Keratinocyte (primary cell): Measurements from ENCODE around the gene SULF2. TPM values are rescaled to one million over a fixed set of nuclear protein-coding genes. Genes with fewer than 3 reads are reported as not detected.

Experiments used
- DNase-seq: peaks from one replicate; pipeline ENCODE4 v3.0.0-alpha.2; 2011; ENCODE audit warnings: low read depth, missing footprints, low spot score
- FAIRE-seq: peaks from 2 replicates; lab custom pipeline; 2011; peaks lifted over from hg19 to GRCh38; lab: Jason Lieb, UNC
- H2AFZ ChIP-seq: 2 replicates; pipeline ENCODE4 v1.6.0; 2012; ENCODE audit warnings: low read length, control low read depth, inconsistent platforms; ENCODE audit not compliant: control insufficient read depth
- H3K27ac ChIP-seq: 2 replicates; pipeline ENCODE4 v1.5.1; 2011; ENCODE audit warnings: low read length; ENCODE audit not compliant: control insufficient read depth, insufficient read depth
- H3K27me3 ChIP-seq: 3 replicates; pipeline ENCODE4 v1.6.0; 2011; ENCODE audit warnings: low read length; ENCODE audit not compliant: control insufficient read depth, insufficient read depth; ENCODE audit errors: extremely low read depth
- H3K36me3 ChIP-seq, 2 experiments: 2 replicates in 1 of 2; 3 replicates in 1 of 2; pipeline ENCODE4 v1.5.1; 2011; ENCODE audit warnings: low read length in 2 of 2, mild to moderate bottlenecking in 1 of 2; ENCODE audit not compliant: control insufficient read depth in 2 of 2, insufficient read depth in 2 of 2; ENCODE audit errors: extremely low read depth in 1 of 2
- H3K4me1 ChIP-seq: 3 replicates; pipeline ENCODE4 v1.5.1; 2011; ENCODE audit warnings: low read length; ENCODE audit not compliant: control insufficient read depth, insufficient read depth; ENCODE audit errors: extremely low read depth
- H3K4me2 ChIP-seq: 3 replicates; pipeline ENCODE4 v1.6.0; 2011; ENCODE audit warnings: low read depth, low read length; ENCODE audit not compliant: control insufficient read depth, insufficient read depth; ENCODE audit errors: extremely low read depth
- H3K4me3 ChIP-seq, 3 experiments: fragments of 200-600 bp in 1 of 3; sonication (generic) in 1 of 3; 2 replicates in 2 of 3; 3 replicates in 1 of 3; pipeline ENCODE4 v1.5.1; 2011 to 2016; ENCODE audit warnings: low read length in 3 of 3, mild to moderate bottlenecking in 3 of 3, control low read depth in 2 of 3, inconsistent platforms in 1 of 3, low read depth in 1 of 3, mixed read lengths in 1 of 3, mixed run types in 1 of 3, moderate library complexity in 1 of 3; ENCODE audit not compliant: control insufficient read depth in 2 of 3, insufficient read depth in 2 of 3; ENCODE audit errors: extremely low read depth in 1 of 3
- H3K79me2 ChIP-seq: 2 replicates; pipeline ENCODE4 v1.6.0; 2012; ENCODE audit warnings: low read length; ENCODE audit not compliant: control insufficient read depth, insufficient read depth
- H3K9ac ChIP-seq: 3 replicates; pipeline ENCODE4 v1.6.0; 2011; ENCODE audit warnings: low read length; ENCODE audit not compliant: control insufficient read depth, insufficient read depth; ENCODE audit errors: extremely low read depth
- H3K9me1 ChIP-seq: 3 replicates; pipeline ENCODE4 v1.6.0; 2011; ENCODE audit warnings: low read length; ENCODE audit not compliant: control insufficient read depth, insufficient read depth; ENCODE audit errors: extremely low read depth
- H3K9me3 ChIP-seq: 2 replicates; pipeline ENCODE4 v1.5.1; 2012; ENCODE audit warnings: low read depth, low read length; ENCODE audit not compliant: control insufficient read depth
- H4K20me1 ChIP-seq: 3 replicates; pipeline ENCODE4 v1.6.0; 2011; ENCODE audit warnings: low read length; ENCODE audit not compliant: control insufficient read depth, insufficient read depth; ENCODE audit errors: extremely low read depth
- CTCF ChIP-seq, 3 experiments: IDR thresholded peaks in 1 of 3; conservative IDR thresholded peaks in 1 of 3; optimal IDR thresholded peaks in 1 of 3; 2 replicates in 2 of 3; 3 replicates in 1 of 3; pipeline versions ENCODE3 to v1.5.1; 2011; ENCODE audit warnings: low read length in 3 of 3, mild to moderate bottlenecking in 3 of 3, moderate library complexity in 2 of 3, control low read depth in 1 of 3, inconsistent platforms in 1 of 3; ENCODE audit not compliant: insufficient read depth in 2 of 3; ENCODE audit errors: extremely low read depth in 1 of 3
- EZH2 ChIP-seq: IDR thresholded peaks from one replicate; pipeline ENCODE4 v1.6.1; 2012; ENCODE audit warnings: inconsistent platforms, mild to moderate bottlenecking, low read length, moderate library complexity
- dilution Hi-C: fragments of 300-500 bp; cut with MboI; formaldehyde crosslinking; loops from one replicate; pipeline ENCODE4 v1.7.0; 2020; ENCODE audit warnings: low sequenced_read_pairs; ENCODE audit not compliant: extremely low pct_ligation_motif_present
- polyA plus RNA-seq, 5 experiments: library from polyadenylated mRNA; depleted of rRNA in 3 of 5; stranded (reverse) in 3 of 5; stranded (forward) in 1 of 5; unstranded in 1 of 5; fragments of >200 nt; gene quantifications; 1 replicate in 1 of 5; 2 replicates in 3 of 5; 3 replicates in 1 of 5; pipeline versions ENCODE4 v1.2.1 to v1.2.3, GENCODE V29; 2011 to 2012; ENCODE audit warnings: missing spikeins in 2 of 5, low read depth in 1 of 5, low replicate concordance in 1 of 5

Gene SULF2
- polyA plus RNA-seq, 1 donor (not counting 4 experiments of a cell fraction or from before 2014, with no cell fraction given), result 64.4 TPM

GRCh38 chr20:47748069-47748468, 37.2 kb downstream of the SULF2 start:
- Histone ChIP-seq H3K9ac (no peak overlapping the region), H3K79me2 (peaks cover 50% of the 10 kb centered on the region), H3K4me2 (no peak overlapping the region), H3K9me1 (peaks cover 2% of the 10 kb centered on the region), H3K36me3 (peaks cover 17 to 48% of the 10 kb centered on the region in 2 experiments), H3K9me3 (no peaks in the 10 kb centered on the region), H2AFZ (no peak overlapping the region), H3K4me1 (no peaks in the 10 kb centered on the region), H3K27me3 (no peaks in the 10 kb centered on the region), H3K27ac (no peak overlapping the region), H3K4me3 (no peak overlapping the region), H4K20me1 (peaks cover 6% of the 10 kb centered on the region)
- no peak for FAIRE-seq
- DNase-seq, result no peak
- TF ChIP-seq EZH2 (no peak), CTCF (optimal IDR thresholded peaks at IDR 0.05 in 1 of 3, IDR thresholded peaks at IDR 0.05 in 1 of 3, conservative IDR thresholded peaks at IDR 0.05 in 1 of 3; ENCODE audit: extremely low read depth in 1 of 3, insufficient read depth in 2 of 3, low read length in 3 of 3) (no peak)
- dilution Hi-C loops, result no loop called here

- H2AFZ ChIP-seq, result no peak overlapping the region
- no peak overlapping the region for H3K27ac ChIP-seq
- no peaks in the 10 kb centered on the region for H3K9me3 ChIP-seq
- H3K4me2 ChIP-seq, result no peak overlapping the region
- H3K9ac ChIP-seq, result no peak overlapping the region
- DNase-seq (no peak), FAIRE-seq (no peak)
- TF ChIP-seq CTCF (optimal IDR thresholded peaks at IDR 0.05 in 1 of 3, IDR thresholded peaks at IDR 0.05 in 1 of 3, conservative IDR thresholded peaks at IDR 0.05 in 1 of 3; ENCODE audit: extremely low read depth in 1 of 3, insufficient read depth in 2 of 3, low read length in 3 of 3) (no peak), EZH2 (no peak)
- peaks cover 2% of the 10 kb centered on the region for H3K9me1 ChIP-seq
- peaks cover 6% of the 10 kb centered on the region for H4K20me1 ChIP-seq
- no peaks in the 10 kb centered on the region for H3K27me3 ChIP-seq
- no peak overlapping the region for H3K4me3 ChIP-seq
- H3K36me3 ChIP-seq, result peaks cover 17 to 48% of the 10 kb centered on the region in 2 experiments
- H3K4me1 ChIP-seq, result no peaks in the 10 kb centered on the region
- dilution Hi-C loops, result no loop called here
- peaks cover 52% of the 10 kb centered on the region for H3K79me2 ChIP-seq
Observed at GRCh38 chr20:47747669-47748031, 37.6 kb downstream of the SULF2 start.
